SK-N-SH (cell line): ENCODE measurements around the gene FRMD5. TPM values are rescaled to one million over a fixed set of nuclear protein-coding genes. Genes with fewer than 3 reads are reported as not detected.

ENCODE experiments used
- CTCF ChIA-PET: fragments of 300-600, 350-600 bp; formaldehyde crosslinking; extraction: SDS; loops from one replicate; lab custom pipeline; 2021; lab: Yijun Ruan, JAX
- POLR2A ChIA-PET: fragments of 350-600 bp; sonication (Branson Sonifier 250); formaldehyde crosslinking; extraction: SDS; loops from one replicate; lab custom pipeline; 2020; ENCODE audit warnings: antibody characterized with exemption, inconsistent platforms; lab: Yijun Ruan, JAX
- DNase-seq: peaks from one replicate; pipeline ENCODE4 v3.0.0; 2012
- H2AFZ ChIP-seq: fragments of 200-600 bp; sonication (generic); 2 replicates; pipeline ENCODE4 v1.8.1; 2016; ENCODE audit warnings: antibody characterized with exemption, mild to moderate bottlenecking, low read depth
- H3F3A ChIP-seq: fragments of 200-600 bp; sonication (generic); replicated peaks from 2 replicates; pipeline ENCODE3; 2016; ENCODE audit warnings: antibody characterized with exemption, mild to moderate bottlenecking; ENCODE audit not compliant: insufficient read depth
- H3K27ac ChIP-seq, 2 experiments: fragments of 200-500 bp in 1 of 2; fragments of 200-600 bp in 1 of 2; sonication (Bioruptor generic) in 1 of 2; sonication (generic), shearing (Covaris generic) in 1 of 2; 2 replicates each; pipeline versions ENCODE4 v1.5.1 to v1.6.1; 2014 to 2016; ENCODE audit warnings: low read depth in 2 of 2, inconsistent platforms in 1 of 2, low read length in 1 of 2, mild to moderate bottlenecking in 1 of 2, mixed read lengths in 1 of 2
- H3K27me3 ChIP-seq: fragments of 200-600 bp; sonication (generic), shearing (Covaris generic); 2 replicates; pipeline ENCODE4 v1.6.1; 2016; ENCODE audit warnings: mixed run types; ENCODE audit not compliant: insufficient read depth
- H3K36me3 ChIP-seq, 2 experiments: fragments of 200-500 bp in 1 of 2; fragments of 200-600 bp in 1 of 2; sonication (Bioruptor generic) in 1 of 2; sonication (generic) in 1 of 2; replicated peaks in 1 of 2; 2 replicates each; pipeline versions ENCODE3 to v1.5.1; 2014 to 2016; ENCODE audit warnings: low read length in 1 of 2, mild to moderate bottlenecking in 1 of 2; ENCODE audit not compliant: insufficient read depth in 2 of 2, control insufficient read depth in 1 of 2
- H3K4me1 ChIP-seq, 2 experiments: fragments of 200-500 bp in 1 of 2; fragments of 200-600 bp in 1 of 2; sonication (Bioruptor generic) in 1 of 2; sonication (generic), shearing (Covaris generic) in 1 of 2; 2 replicates each; pipeline versions ENCODE4 v1.5.1 to v1.6.1; 2014 to 2016; ENCODE audit warnings: low read depth in 1 of 2, low read length in 1 of 2, mixed run types in 1 of 2; ENCODE audit not compliant: insufficient read depth in 2 of 2, control insufficient read depth in 1 of 2
- H3K4me2 ChIP-seq: fragments of 200-600 bp; sonication (generic), shearing (Covaris generic); 2 replicates; pipeline ENCODE4 v1.6.1; 2017; ENCODE audit warnings: mixed run types
- H3K4me3 ChIP-seq, 2 experiments: fragments of 200-500 bp in 1 of 2; fragments of 200-600 bp in 1 of 2; sonication (Bioruptor generic) in 1 of 2; sonication (generic), shearing (Covaris generic) in 1 of 2; 2 replicates each; pipeline versions ENCODE4 v1.5.1 to v1.8.1; 2014 to 2016; ENCODE audit warnings: low read depth in 2 of 2, inconsistent platforms in 1 of 2, low read length in 1 of 2, mild to moderate bottlenecking in 1 of 2, mixed read lengths in 1 of 2, moderate library complexity in 1 of 2
- H3K79me2 ChIP-seq: fragments of 200-600 bp; sonication (generic); 2 replicates; pipeline ENCODE4 v1.8.1; 2017; ENCODE audit warnings: mild to moderate bottlenecking; ENCODE audit not compliant: insufficient read depth
- H3K9ac ChIP-seq: fragments of 200-600 bp; sonication (generic); 2 replicates; pipeline ENCODE4 v1.6.1; 2017; ENCODE audit warnings: mixed run types
- H3K9me2 ChIP-seq: fragments of 200-600 bp; sonication (generic); 2 replicates; pipeline ENCODE4 v1.6.1; 2017; ENCODE audit warnings: mixed run types
- H3K9me3 ChIP-seq: fragments of 200-600 bp; sonication (generic); 2 replicates; pipeline ENCODE4 v1.6.1; 2017; ENCODE audit warnings: mixed run types, mild to moderate bottlenecking, moderate library complexity
- H4K20me1 ChIP-seq: fragments of 200-600 bp; sonication (generic); 2 replicates; pipeline ENCODE4 v1.6.1; 2017; ENCODE audit warnings: mild to moderate bottlenecking, mixed run types; ENCODE audit not compliant: insufficient read depth
- CHD2 ChIP-seq: fragments of 150-350 bp; IDR thresholded peaks from 2 replicates; pipeline ENCODE4 v1.6.1; 2018; ENCODE audit warnings: low read length; ENCODE audit not compliant: partially characterized antibody
- EP300 ChIP-seq, 2 experiments: IDR thresholded peaks; 2 replicates each; pipeline versions ENCODE4 v1.4.0 to v1.6.1; 2012; ENCODE audit warnings: borderline replicate concordance in 1 of 2, low read depth in 1 of 2, low read length in 1 of 2
- EZH2phosphoT487 ChIP-seq: fragments of 200-600 bp; sonication (generic); IDR thresholded peaks from 2 replicates; pipeline ENCODE4 v1.6.1; 2017; ENCODE audit warnings: low read depth, mixed run types, mild to moderate bottlenecking, antibody characterized with exemption, moderate library complexity, borderline replicate concordance
- FOSL2 ChIP-seq: IDR thresholded peaks from 2 replicates; pipeline ENCODE4 v1.4.0; 2012; ENCODE audit warnings: low read depth, mild to moderate bottlenecking, moderate library complexity, borderline replicate concordance
- FOXM1 ChIP-seq: IDR thresholded peaks from 2 replicates; pipeline ENCODE4 v1.4.0; 2012; ENCODE audit warnings: low read depth, mild to moderate bottlenecking
- GATA2 ChIP-seq: sonication (generic); formaldehyde crosslinking; IDR thresholded peaks from 2 replicates; pipeline ENCODE4 v1.5.0; 2020; ENCODE audit warnings: mild to moderate bottlenecking, missing genetic modification reagents
- MEF2A ChIP-seq: IDR thresholded peaks from 2 replicates; pipeline ENCODE4 v1.4.0; 2012; ENCODE audit warnings: low read depth, borderline replicate concordance
- MXI1 ChIP-seq: IDR thresholded peaks from 2 replicates; pipeline ENCODE4 v1.6.1; 2012; ENCODE audit warnings: mild to moderate bottlenecking, low read depth, low read length, improper control_type of control experiment
- NFIC ChIP-seq: IDR thresholded peaks from 2 replicates; pipeline ENCODE4 v1.4.0; 2012; ENCODE audit warnings: borderline replicate concordance
- POLR2AphosphoS5 ChIP-seq: IDR thresholded peaks from 2 replicates; pipeline ENCODE4 v1.6.1; 2012; ENCODE audit warnings: low read depth, low read length
- RCOR1 ChIP-seq: fragments of 150-350 bp; IDR thresholded peaks from 2 replicates; pipeline ENCODE4 v1.6.1; 2017; ENCODE audit warnings: antibody characterized with exemption, low read length
- RXRA ChIP-seq: IDR thresholded peaks from 2 replicates; pipeline ENCODE4 v1.4.0; 2012; ENCODE audit warnings: low read depth, mild to moderate bottlenecking, borderline replicate concordance
- SMC3 ChIP-seq: IDR thresholded peaks from 2 replicates; pipeline ENCODE4 v1.6.1; 2012; ENCODE audit warnings: low read depth, low read length, improper control_type of control experiment
- TAF1 ChIP-seq: IDR thresholded peaks from 2 replicates; pipeline ENCODE4 v1.6.1; 2012; ENCODE audit warnings: low read depth, mild to moderate bottlenecking, low read length, moderate library complexity, borderline replicate concordance
- TCF12 ChIP-seq: IDR thresholded peaks from 2 replicates; pipeline ENCODE4 v1.4.0; 2012
- YY1 ChIP-seq: IDR thresholded peaks from 2 replicates; pipeline ENCODE4 v1.4.0; 2012; ENCODE audit warnings: low read depth, mild to moderate bottlenecking
- polyA plus RNA-seq, 3 experiments: library from polyadenylated mRNA; depleted of rRNA; stranded (reverse); fragments of >200 nt; gene quantifications; 2 replicates each; pipeline ENCODE4 v1.2.3, GENCODE V29; 2012
- TF ChIP-seq, protein P1 (sequence below): IDR thresholded peaks from 2 replicates; pipeline ENCODE4 v1.4.0; 2012; ENCODE audit warnings: low read depth, borderline replicate concordance
- TF ChIP-seq, protein P2 (sequence below): fragments of 150-350 bp; IDR thresholded peaks from 2 replicates; pipeline ENCODE4 v1.6.1; 2017; ENCODE audit warnings: antibody characterized with exemption, low read length, low read depth, borderline replicate concordance
- TF ChIP-seq, protein P3 (sequence below): IDR thresholded peaks from 2 replicates; pipeline ENCODE4; 2012
- TF ChIP-seq, protein P4 (sequence below): IDR thresholded peaks from 2 replicates; pipeline ENCODE4 v1.6.1; 2012; ENCODE audit warnings: mild to moderate bottlenecking, low read depth, low read length, moderate library complexity

The FRMD5 gene
- polyA plus RNA-seq, 1 of the 3 experiments (the other 2 are of a cell fraction) = 24.8 TPM

DNA sequence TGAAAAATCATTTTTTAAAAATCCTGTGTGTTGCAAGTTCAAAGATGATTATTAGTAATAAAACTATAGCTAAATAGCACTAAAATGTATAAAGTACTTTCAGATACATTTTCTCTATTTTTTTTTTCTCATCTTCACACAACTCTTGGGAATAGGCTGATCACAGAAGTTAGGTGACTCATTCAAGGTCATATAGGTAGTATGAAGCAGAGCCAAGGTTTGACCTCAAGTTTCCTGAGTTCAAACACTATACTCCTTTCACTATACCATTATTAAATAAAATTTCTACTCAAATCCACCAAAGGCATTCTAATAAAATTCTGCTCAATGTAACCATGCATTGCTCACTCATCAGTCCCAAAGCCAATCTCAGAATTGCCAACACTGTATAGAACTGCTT lies 21.3 kb downstream of the FRMD5 start:
- H3K9ac ChIP-seq = no peak overlapping the region
- ChIA-PET POLR2A (no interaction called here), CTCF (no interaction called here)
- peaks cover 9% of the 10 kb centered on the region for H3F3A ChIP-seq
- no peaks in the 10 kb centered on the region for H3K27me3 ChIP-seq
- peaks cover 9% of the 10 kb centered on the region; the same call in 1 of the 2 replicates for H4K20me1 ChIP-seq
- H3K9me2 ChIP-seq = no peaks in the 10 kb centered on the region
- no peak overlapping the region for H3K4me2 ChIP-seq
- H3K27ac ChIP-seq = no peak overlapping the region
- no peaks in the 10 kb centered on the region for H3K9me3 ChIP-seq
- H3K4me3 ChIP-seq = no peak overlapping the region
- peaks cover under 1 to 5% of the 10 kb centered on the region in 2 experiments for H3K36me3 ChIP-seq
- DNase-seq = no peak
- H3K4me1 ChIP-seq = peaks cover 0 to 5% of the 10 kb centered on the region in 2 experiments; a peak in 1 of 4 replicates
- H2AFZ ChIP-seq = no peak overlapping the region
- no peak for TF ChIP-seq FOXM1
- TF ChIP-seq EZH2phosphoT487 = no peak
- TF ChIP-seq MEF2A = no peak
- TF ChIP-seq MXI1 = no peak
- no peak for TF ChIP-seq RCOR1
- no peak for TF ChIP-seq SMC3
- TF ChIP-seq, protein P1, sequence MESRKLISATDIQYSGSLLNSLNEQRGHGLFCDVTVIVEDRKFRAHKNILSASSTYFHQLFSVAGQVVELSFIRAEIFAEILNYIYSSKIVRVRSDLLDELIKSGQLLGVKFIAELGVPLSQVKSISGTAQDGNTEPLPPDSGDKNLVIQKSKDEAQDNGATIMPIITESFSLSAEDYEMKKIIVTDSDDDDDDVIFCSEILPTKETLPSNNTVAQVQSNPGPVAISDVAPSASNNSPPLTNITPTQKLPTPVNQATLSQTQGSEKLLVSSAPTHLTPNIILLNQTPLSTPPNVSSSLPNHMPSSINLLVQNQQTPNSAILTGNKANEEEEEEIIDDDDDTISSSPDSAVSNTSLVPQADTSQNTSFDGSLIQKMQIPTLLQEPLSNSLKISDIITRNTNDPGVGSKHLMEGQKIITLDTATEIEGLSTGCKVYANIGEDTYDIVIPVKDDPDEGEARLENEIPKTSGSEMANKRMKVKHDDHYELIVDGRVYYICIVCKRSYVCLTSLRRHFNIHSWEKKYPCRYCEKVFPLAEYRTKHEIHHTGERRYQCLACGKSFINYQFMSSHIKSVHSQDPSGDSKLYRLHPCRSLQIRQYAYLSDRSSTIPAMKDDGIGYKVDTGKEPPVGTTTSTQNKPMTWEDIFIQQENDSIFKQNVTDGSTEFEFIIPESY = no peak
- TF ChIP-seq, protein P2, sequence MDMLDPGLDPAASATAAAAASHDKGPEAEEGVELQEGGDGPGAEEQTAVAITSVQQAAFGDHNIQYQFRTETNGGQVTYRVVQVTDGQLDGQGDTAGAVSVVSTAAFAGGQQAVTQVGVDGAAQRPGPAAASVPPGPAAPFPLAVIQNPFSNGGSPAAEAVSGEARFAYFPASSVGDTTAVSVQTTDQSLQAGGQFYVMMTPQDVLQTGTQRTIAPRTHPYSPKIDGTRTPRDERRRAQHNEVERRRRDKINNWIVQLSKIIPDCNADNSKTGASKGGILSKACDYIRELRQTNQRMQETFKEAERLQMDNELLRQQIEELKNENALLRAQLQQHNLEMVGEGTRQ = no peak
- TF ChIP-seq, protein P3, sequence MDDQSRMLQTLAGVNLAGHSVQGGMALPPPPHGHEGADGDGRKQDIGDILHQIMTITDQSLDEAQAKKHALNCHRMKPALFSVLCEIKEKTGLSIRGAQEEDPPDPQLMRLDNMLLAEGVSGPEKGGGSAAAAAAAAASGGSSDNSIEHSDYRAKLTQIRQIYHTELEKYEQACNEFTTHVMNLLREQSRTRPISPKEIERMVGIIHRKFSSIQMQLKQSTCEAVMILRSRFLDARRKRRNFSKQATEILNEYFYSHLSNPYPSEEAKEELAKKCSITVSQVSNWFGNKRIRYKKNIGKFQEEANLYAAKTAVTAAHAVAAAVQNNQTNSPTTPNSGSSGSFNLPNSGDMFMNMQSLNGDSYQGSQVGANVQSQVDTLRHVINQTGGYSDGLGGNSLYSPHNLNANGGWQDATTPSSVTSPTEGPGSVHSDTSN = no peak
- TF ChIP-seq CHD2 = no peak
- no peak for TF ChIP-seq TAF1
- no peak for TF ChIP-seq TCF12
- no peak for TF ChIP-seq EP300 (IDR thresholded peaks at IDR 0.05; ENCODE audit: borderline replicate concordance in 1 of 2, low read depth in 1 of 2, low read length in 1 of 2)
- TF ChIP-seq GATA2 = no peak
- no peak for TF ChIP-seq NFIC
- no peak for TF ChIP-seq YY1
- TF ChIP-seq FOSL2 = no peak
- TF ChIP-seq RXRA = no peak
- TF ChIP-seq, protein P4, sequence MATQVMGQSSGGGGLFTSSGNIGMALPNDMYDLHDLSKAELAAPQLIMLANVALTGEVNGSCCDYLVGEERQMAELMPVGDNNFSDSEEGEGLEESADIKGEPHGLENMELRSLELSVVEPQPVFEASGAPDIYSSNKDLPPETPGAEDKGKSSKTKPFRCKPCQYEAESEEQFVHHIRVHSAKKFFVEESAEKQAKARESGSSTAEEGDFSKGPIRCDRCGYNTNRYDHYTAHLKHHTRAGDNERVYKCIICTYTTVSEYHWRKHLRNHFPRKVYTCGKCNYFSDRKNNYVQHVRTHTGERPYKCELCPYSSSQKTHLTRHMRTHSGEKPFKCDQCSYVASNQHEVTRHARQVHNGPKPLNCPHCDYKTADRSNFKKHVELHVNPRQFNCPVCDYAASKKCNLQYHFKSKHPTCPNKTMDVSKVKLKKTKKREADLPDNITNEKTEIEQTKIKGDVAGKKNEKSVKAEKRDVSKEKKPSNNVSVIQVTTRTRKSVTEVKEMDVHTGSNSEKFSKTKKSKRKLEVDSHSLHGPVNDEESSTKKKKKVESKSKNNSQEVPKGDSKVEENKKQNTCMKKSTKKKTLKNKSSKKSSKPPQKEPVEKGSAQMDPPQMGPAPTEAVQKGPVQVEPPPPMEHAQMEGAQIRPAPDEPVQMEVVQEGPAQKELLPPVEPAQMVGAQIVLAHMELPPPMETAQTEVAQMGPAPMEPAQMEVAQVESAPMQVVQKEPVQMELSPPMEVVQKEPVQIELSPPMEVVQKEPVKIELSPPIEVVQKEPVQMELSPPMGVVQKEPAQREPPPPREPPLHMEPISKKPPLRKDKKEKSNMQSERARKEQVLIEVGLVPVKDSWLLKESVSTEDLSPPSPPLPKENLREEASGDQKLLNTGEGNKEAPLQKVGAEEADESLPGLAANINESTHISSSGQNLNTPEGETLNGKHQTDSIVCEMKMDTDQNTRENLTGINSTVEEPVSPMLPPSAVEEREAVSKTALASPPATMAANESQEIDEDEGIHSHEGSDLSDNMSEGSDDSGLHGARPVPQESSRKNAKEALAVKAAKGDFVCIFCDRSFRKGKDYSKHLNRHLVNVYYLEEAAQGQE = no peak
- no peak for TF ChIP-seq POLR2AphosphoS5
- peaks cover 95% of the 10 kb centered on the region for H3K79me2 ChIP-seq
